Effector memory CD8-positive, alpha-beta T cell (primary cell): ENCODE results near the gene KCNB1.
"Not testable (repeated sequence)": the region's sequence is repeated elsewhere in the genome, so short reads cannot be mapped to it uniquely, and the experiment has no call there.

Experiments
- ATAC-seq: fragments of 150-1000 bp; cut with Tn5 transposase; replicated peaks from 2 replicates; pipeline ENCODE4 v1.10.0; 2021; ENCODE audit warnings: mild to moderate bottlenecking, moderate library complexity
- DNase-seq, 3 experiments: peaks; one replicate each; pipeline ENCODE4 v3.0.0; 2021
- H3K27ac Mint-ChIP-seq, 2 donors: one replicate each; pipeline ENCODE4 v1.8.0; 2022; ENCODE audit warnings: mild to moderate bottlenecking in 2 of 2, mixed read lengths in 2 of 2, moderate library complexity in 2 of 2
- H3K27me3 Mint-ChIP-seq, 2 donors: one replicate each; pipeline ENCODE4 v1.8.0; 2022; ENCODE audit warnings: mixed read lengths in 2 of 2
- H3K36me3 Mint-ChIP-seq: one replicate; pipeline ENCODE4 v1.8.0; 2022; ENCODE audit warnings: mild to moderate bottlenecking, moderate library complexity, mixed read lengths; ENCODE audit not compliant: insufficient read depth
- H3K4me1 Mint-ChIP-seq, 2 donors: one replicate each; pipeline ENCODE4 v1.8.0; 2022; ENCODE audit warnings: low read depth in 2 of 2, mixed read lengths in 2 of 2
- H3K4me3 Mint-ChIP-seq, 2 donors: one replicate each; pipeline ENCODE4 v1.8.0; 2022; ENCODE audit warnings: mild to moderate bottlenecking in 2 of 2, mixed read lengths in 2 of 2, moderate library complexity in 2 of 2
- H3K9me3 Mint-ChIP-seq, 2 donors: one replicate each; pipeline ENCODE4 v1.8.0; 2022; ENCODE audit warnings: mixed read lengths in 2 of 2

KCNB1 gene

GRCh38 chr20:49417843-49418555, 64.5 kb downstream of the KCNB1 start:
- no peak for ATAC-seq
- H3K27me3 Mint-ChIP-seq = peaks cover 30 to 53% of the 10 kb centered on the region in 2 donors
- H3K4me1 Mint-ChIP-seq = no peaks in the 10 kb centered on the region
- no peak overlapping the region for H3K4me3 Mint-ChIP-seq
- no peaks in the 10 kb centered on the region for H3K9me3 Mint-ChIP-seq
- no peaks in the 10 kb centered on the region for H3K36me3 Mint-ChIP-seq
- DNase-seq = no peak
- no peak overlapping the region for H3K27ac Mint-ChIP-seq

GRCh38 chr20:49415668-49416044, 66.8 kb downstream of the KCNB1 start:
- peaks cover 32 to 54% of the 10 kb centered on the region in 2 donors for H3K27me3 Mint-ChIP-seq
- no peak for DNase-seq
- H3K4me3 Mint-ChIP-seq = no peak overlapping the region
- no peaks in the 10 kb centered on the region for H3K9me3 Mint-ChIP-seq
- no peak for ATAC-seq
- H3K27ac Mint-ChIP-seq = no peak overlapping the region
- H3K4me1 Mint-ChIP-seq = no peaks in the 10 kb centered on the region
- H3K36me3 Mint-ChIP-seq = no peaks in the 10 kb centered on the region

GRCh38 chr20:49415005-49415667, 67.3 kb downstream of the KCNB1 start:
- peaks cover 32 to 51% of the 10 kb centered on the region in 2 donors for H3K27me3 Mint-ChIP-seq
- no peaks in the 10 kb centered on the region for H3K9me3 Mint-ChIP-seq
- no peak overlapping the region for H3K27ac Mint-ChIP-seq
- H3K36me3 Mint-ChIP-seq = no peaks in the 10 kb centered on the region
- H3K4me3 Mint-ChIP-seq = no peak overlapping the region
- no peaks in the 10 kb centered on the region for H3K4me1 Mint-ChIP-seq
- DNase-seq (no peak), ATAC-seq (no peak)

- H3K4me3 Mint-ChIP-seq = no peak overlapping the region
- DNase-seq (no peak), ATAC-seq (no peak)
- H3K9me3 Mint-ChIP-seq = no peaks in the 10 kb centered on the region
- peaks cover 33 to 54% of the 10 kb centered on the region in 2 donors for H3K27me3 Mint-ChIP-seq
- H3K36me3 Mint-ChIP-seq = no peaks in the 10 kb centered on the region
- no peak overlapping the region for H3K27ac Mint-ChIP-seq
- no peaks in the 10 kb centered on the region for H3K4me1 Mint-ChIP-seq
These were observed 68.8 kb downstream of the KCNB1 start for GRCh38 chr20:49413677-49414076.

- H3K27me3 Mint-ChIP-seq = peaks cover 38 to 61% of the 10 kb centered on the region in 2 donors
- ATAC-seq = no peak
- no peak overlapping the region for H3K4me3 Mint-ChIP-seq
- H3K9me3 Mint-ChIP-seq = no peaks in the 10 kb centered on the region
- no peak overlapping the region for H3K27ac Mint-ChIP-seq
- H3K36me3 Mint-ChIP-seq = no peaks in the 10 kb centered on the region
- no peak for DNase-seq
- no peaks in the 10 kb centered on the region for H3K4me1 Mint-ChIP-seq
These were observed 69.5 kb downstream of the KCNB1 start for GRCh38 chr20:49412953-49413352.

GRCh38 chr20:49412254-49412653, 70.2 kb downstream of the KCNB1 start:
- DNase-seq (no peak), ATAC-seq (no peak)
- peaks cover 36 to 68% of the 10 kb centered on the region in 2 donors for H3K27me3 Mint-ChIP-seq
- H3K36me3 Mint-ChIP-seq = no peaks in the 10 kb centered on the region
- no peaks in the 10 kb centered on the region for H3K4me1 Mint-ChIP-seq
- no peak overlapping the region for H3K27ac Mint-ChIP-seq
- H3K4me3 Mint-ChIP-seq = no peak overlapping the region
- no peaks in the 10 kb centered on the region for H3K9me3 Mint-ChIP-seq

- Mint-ChIP-seq H3K9me3 (no peaks in the 10 kb centered on the region), H3K4me1 (no peaks in the 10 kb centered on the region), H3K27ac (no peak overlapping the region), H3K4me3 (no peak overlapping the region), H3K36me3 (no peaks in the 10 kb centered on the region), H3K27me3 (peaks cover 41 to 76% of the 10 kb centered on the region in 2 donors)
- ATAC-seq = no peak
- DNase-seq = no peak
These were observed 71.1 kb downstream of the KCNB1 start for GRCh38 chr20:49411221-49411925.

GRCh38 chr20:49409975-49410621, 72.4 kb downstream of the KCNB1 start:
- H3K27ac Mint-ChIP-seq, ATAC-seq, H3K36me3 Mint-ChIP-seq, DNase-seq, H3K4me3 Mint-ChIP-seq, H3K4me1 Mint-ChIP-seq, H3K9me3 Mint-ChIP-seq: not testable (repeated sequence)
- H3K27me3 Mint-ChIP-seq = peaks cover 38 to 76% of the 10 kb centered on the region in 2 donors

GRCh38 chr20:49409302-49409974, 73.0 kb downstream of the KCNB1 start:
- no peak overlapping the region for H3K4me3 Mint-ChIP-seq
- no peak overlapping the region for H3K27ac Mint-ChIP-seq
- H3K4me1 Mint-ChIP-seq = no peaks in the 10 kb centered on the region
- no peak for DNase-seq
- ATAC-seq = no peak
- no peaks in the 10 kb centered on the region for H3K9me3 Mint-ChIP-seq
- H3K27me3 Mint-ChIP-seq = peaks cover 38 to 77% of the 10 kb centered on the region in 2 donors
- H3K36me3 Mint-ChIP-seq = no peaks in the 10 kb centered on the region

GRCh38 chr20:49408509-49409104, 73.9 kb downstream of the KCNB1 start:
- no peak for DNase-seq

GRCh38 chr20:49406666-49407065, 75.8 kb downstream of the KCNB1 start:
- DNase-seq (no peak), ATAC-seq (no peak)
- Mint-ChIP-seq H3K4me1 (no peaks in the 10 kb centered on the region), H3K27ac (no peak overlapping the region), H3K4me3 (no peak overlapping the region), H3K36me3 (no peaks in the 10 kb centered on the region), H3K9me3 (no peaks in the 10 kb centered on the region), H3K27me3 (peaks cover 30 to 84% of the 10 kb centered on the region in 2 donors)

More at GRCh38 chr20:49408509-49409104, 73.9 kb downstream of the KCNB1 start:
- Mint-ChIP-seq H3K4me1 (no peaks in the 10 kb centered on the region), H3K36me3 (no peaks in the 10 kb centered on the region), H3K27ac (no peak overlapping the region), H3K4me3 (no peak overlapping the region), H3K9me3 (no peaks in the 10 kb centered on the region), H3K27me3 (peaks cover 29 to 76% of the 10 kb centered on the region in 2 donors)
- ATAC-seq = no peak

GRCh38 chr20:49405696-49406095, 76.8 kb downstream of the KCNB1 start:
- no peak overlapping the region for H3K4me3 Mint-ChIP-seq
- H3K27ac Mint-ChIP-seq = no peak overlapping the region
- peaks cover 30 to 85% of the 10 kb centered on the region in 2 donors for H3K27me3 Mint-ChIP-seq
- DNase-seq (no peak), ATAC-seq (no peak)
- no peaks in the 10 kb centered on the region for H3K4me1 Mint-ChIP-seq
- no peaks in the 10 kb centered on the region for H3K36me3 Mint-ChIP-seq
- no peaks in the 10 kb centered on the region for H3K9me3 Mint-ChIP-seq
